SK-MEL-5 (cell line): ENCODE results near the gene NOP58. TPM values are rescaled to one million over a fixed set of nuclear protein-coding genes. Genes with fewer than 3 reads are reported as not detected.
"Not testable (repeated sequence)": the region's sequence is repeated elsewhere in the genome, so short reads cannot be mapped to it uniquely, and the experiment has no call there.

Source experiments
- DNase-seq: peaks from one replicate; pipeline ENCODE4 v3.0.0-alpha.2; 2016; ENCODE audit warnings: low read depth, low spot score
- in situ Hi-C: cut with HindIII; loops from 2 replicates; pipeline ENCODE4 v1.10.0; 2016; ENCODE audit warnings: low sequenced_read_pairs, high pct_unique_total_duplicates, low pct_unique_long_range_greater_than_20kb
- total RNA-seq: library from RNA; depleted of rRNA; stranded (reverse); fragments of >200 nt; shearing (Covaris generic); gene quantifications from 2 replicates; pipeline ENCODE4 v1.2.3, GENCODE V29; 2014

The NOP58 gene
- total RNA-seq, 1 experiment from 2014 or later, result 91.2 TPM

- in situ Hi-C loops, result no loop called here
- DNase-seq, result no peak
Observed at GRCh38 chr2:202289394-202290204, 24.0 kb downstream of the NOP58 start.

- in situ Hi-C loops, result no loop called here
- no peak for DNase-seq
Observed at GRCh38 chr2:202290316-202290715, 24.8 kb downstream of the NOP58 start.

GRCh38 chr2:202290970-202291369 is 25.4 kb downstream of the NOP58 start:
- in situ Hi-C loops, result no loop called here
- no peak for DNase-seq

GRCh38 chr2:202299712-202300111 is 34.1 kb downstream of the NOP58 start:
- in situ Hi-C loops, result no loop called here
- DNase-seq, result no peak

- in situ Hi-C loops, result no loop called here
- no peak for DNase-seq
Observed at GRCh38 chr2:202306034-202306433, 40.5 kb downstream of the NOP58 start.

- in situ Hi-C loops, result no loop called here
Observed at GRCh38 chr2:202307690-202308089, 42.1 kb downstream of the NOP58 start.

GRCh38 chr2:202311823-202312388 is 46.3 kb downstream of the NOP58 start:
- in situ Hi-C loops, result no loop called here
- DNase-seq, result no peak

More at GRCh38 chr2:202307690-202308089, 42.1 kb downstream of the NOP58 start:
- DNase-seq, result no peak

- DNase-seq, result no peak
- in situ Hi-C loops, result no loop called here
Observed at GRCh38 chr2:202314116-202314515, 48.6 kb downstream of the NOP58 start.

GRCh38 chr2:202317080-202317857 is 51.7 kb downstream of the NOP58 start:
- in situ Hi-C loops, result no loop called here
- DNase-seq, result peak; percentile 65

- in situ Hi-C loops, DNase-seq: not testable (repeated sequence)
Observed at GRCh38 chr2:202320362-202320761, 54.8 kb downstream of the NOP58 start.

- no peak for DNase-seq
- in situ Hi-C loops, result no loop called here
Observed at GRCh38 chr2:202322435-202322834, 56.9 kb downstream of the NOP58 start.

GRCh38 chr2:202327858-202328257 is 62.3 kb downstream of the NOP58 start:
- in situ Hi-C loops, result no loop called here
- peak; percentile 86 for DNase-seq

GRCh38 chr2:202335791-202336467 is 70.4 kb downstream of the NOP58 start:
- in situ Hi-C loops, result no loop called here
- no peak for DNase-seq

- no peak for DNase-seq
- in situ Hi-C loops, result no loop called here
Observed at GRCh38 chr2:202337151-202337550, 71.6 kb downstream of the NOP58 start.

GRCh38 chr2:202337706-202338346 is 72.3 kb downstream of the NOP58 start:
- in situ Hi-C loops, result no loop called here
- no peak for DNase-seq

- no peak for DNase-seq
Observed at GRCh38 chr2:202339071-202339870, 73.7 kb downstream of the NOP58 start.

GRCh38 chr2:202344178-202344577 is 78.6 kb downstream of the NOP58 start:
- in situ Hi-C loops, result no loop called here
- no peak for DNase-seq

More at GRCh38 chr2:202339071-202339870, 73.7 kb downstream of the NOP58 start:
- in situ Hi-C loops, result no loop called here
